ENCODE data around the gene ASF1B. TPM values are rescaled to one million over a fixed set of nuclear protein-coding genes. Genes with fewer than 3 reads are reported as not detected.

ASF1B gene
- total RNA-seq, 2 donors from 2014 or later: 0.33 to 0.37 TPM

- intact Hi-C loops (cut with DNase I): loop anchor here (5.0 to 10.0 kb wide), 4 partner anchors 199 to 339 kb away; no protein-coding TSS in a partner anchor
- DNase-seq (ENCODE audit: low spot score): peak; percentile 47
Observed at GRCh38 chr19:14145381-14145780, 9.0 kb upstream of the ASF1B start.

- intact Hi-C loops (cut with DNase I): loop anchor here (10.0 kb wide), 3 partner anchors 202 to 342 kb away; no protein-coding TSS in a partner anchor
- no peak for DNase-seq (ENCODE audit: low spot score)
Observed at GRCh38 chr19:14142262-14143190, 6.1 kb upstream of the ASF1B start.

DNA sequence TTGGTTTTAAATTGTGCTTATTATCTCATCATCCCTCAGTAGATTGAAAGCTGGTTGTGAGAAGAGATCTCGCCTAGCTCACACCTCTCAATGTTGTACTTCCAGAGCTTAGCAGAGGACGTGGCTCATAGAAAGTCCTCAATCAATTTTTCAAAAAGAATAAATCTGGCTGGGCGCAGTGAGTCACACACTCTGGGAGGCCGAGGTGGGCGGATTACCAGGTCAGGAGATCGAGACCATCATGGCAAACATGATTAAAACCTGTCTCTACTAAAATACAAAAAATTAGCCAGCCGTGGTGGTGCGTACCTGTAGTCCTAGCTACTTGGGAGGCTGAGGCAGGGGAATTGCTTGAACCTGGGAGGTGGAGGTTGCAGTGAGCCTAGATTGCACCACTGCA is 4.7 kb upstream of the ASF1B start:
- intact Hi-C loops (cut with DNase I): loop anchor here (10.0 kb wide), 3 partner anchors 204 to 344 kb away; no protein-coding TSS in a partner anchor
- DNase-seq (ENCODE audit: low spot score): no peak

DNA sequence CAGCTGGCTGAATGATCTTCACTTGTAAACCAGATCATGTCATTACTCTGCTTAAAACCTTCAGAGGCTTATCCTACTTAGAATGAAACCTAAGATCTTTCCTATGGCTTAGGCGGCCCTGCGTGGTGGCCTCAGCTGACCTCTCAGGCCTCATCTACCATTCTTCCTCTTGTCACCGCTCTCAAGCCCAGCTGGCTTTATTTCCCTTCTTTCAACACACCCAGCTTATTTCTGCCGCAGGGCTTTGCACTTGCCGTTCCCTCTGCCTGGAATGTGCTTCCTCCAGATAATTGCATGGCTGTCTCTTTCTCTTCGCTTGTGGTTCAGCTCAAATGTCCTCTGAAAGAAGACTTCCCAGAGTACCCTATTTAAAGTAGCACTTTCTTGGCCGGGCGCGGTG is 3.6 kb upstream of the ASF1B start:
- intact Hi-C loops (cut with DNase I): loop anchor here (5.0 to 10.0 kb wide), 4 partner anchors 58 to 345 kb away; no protein-coding TSS in a partner anchor
- DNase-seq (ENCODE audit: low spot score): no peak

GRCh38 chr19:14138576-14139265 is 2.3 kb upstream of the ASF1B start:
- intact Hi-C loops (cut with DNase I): loop anchor here in 1 of 2 donors (5.0 kb wide), 1 partner anchor 56 kb away; no protein-coding TSS in a partner anchor
- no peak for DNase-seq (ENCODE audit: low spot score)

DNA sequence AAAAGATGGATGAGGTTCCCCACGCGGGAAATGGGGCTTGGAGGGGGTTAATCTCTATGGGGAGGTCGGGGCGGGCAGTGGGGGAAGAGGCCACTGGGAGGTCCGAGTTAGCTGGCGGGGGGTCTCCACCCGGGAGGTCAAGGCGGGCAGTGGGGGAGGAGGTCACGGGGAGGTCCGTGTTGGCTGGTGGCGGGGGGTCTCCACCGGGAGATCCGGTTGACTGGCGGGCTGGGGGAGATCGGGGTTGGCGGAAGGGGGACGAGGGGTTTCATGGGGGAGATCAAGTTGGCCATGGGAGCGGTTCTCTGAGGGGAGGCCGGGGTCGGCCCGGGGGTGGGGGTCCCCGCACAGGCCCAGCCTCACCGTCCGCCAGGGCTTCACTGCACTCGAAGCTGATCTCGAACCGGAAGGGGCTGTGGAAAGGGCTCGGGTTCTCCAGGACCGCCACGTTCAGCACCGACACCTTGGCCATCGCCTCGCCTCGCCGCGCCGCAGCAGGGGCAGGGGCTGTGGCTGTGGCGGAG is 342 bp downstream of the ASF1B start:
- DNase-seq (ENCODE audit: low spot score): no peak
- intact Hi-C loops (cut with DNase I): loop anchor here in 1 of 2 donors (5.0 kb wide), 1 partner anchor 54 kb away; no protein-coding TSS in a partner anchor

GRCh38 chr19:14135355-14135754 is 1.0 kb downstream of the ASF1B start:
- intact Hi-C loops (cut with DNase I): loop anchor here in 1 of 2 donors (5.0 kb wide), 1 partner anchor 53 kb away; no protein-coding TSS in a partner anchor
- DNase-seq (ENCODE audit: low spot score): no peak

DNA sequence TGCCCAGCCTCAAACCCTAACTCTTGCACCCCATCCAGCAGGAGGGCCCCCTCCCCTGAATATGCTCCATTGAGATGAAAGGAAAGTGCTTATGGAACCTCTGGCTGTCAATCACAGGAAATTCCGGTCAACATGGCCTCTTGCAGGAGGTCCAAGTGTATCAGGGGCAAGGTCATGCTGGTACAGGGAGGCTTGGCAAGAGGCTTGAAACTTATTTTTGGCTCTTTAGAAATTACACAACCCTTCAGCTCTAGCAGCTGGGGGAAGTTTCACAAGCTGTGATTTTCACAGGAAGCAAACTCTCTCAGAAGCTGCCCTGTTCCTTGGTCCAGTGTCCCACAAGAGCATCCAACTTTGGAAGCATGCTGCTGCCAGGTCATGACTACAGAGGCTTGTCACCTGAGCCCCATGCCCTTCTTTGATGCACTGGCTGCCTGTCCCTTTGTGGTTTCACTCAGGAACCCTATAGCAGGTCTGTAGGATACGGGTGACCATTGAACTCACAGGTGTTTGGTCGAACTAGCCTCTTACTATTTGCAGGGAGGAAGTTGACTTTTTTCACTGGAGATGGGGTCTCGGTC is 8.4 kb downstream of the ASF1B start:
- intact Hi-C loops (cut with DNase I): no loop called here
- no peak for DNase-seq (ENCODE audit: low spot score)

DNA sequence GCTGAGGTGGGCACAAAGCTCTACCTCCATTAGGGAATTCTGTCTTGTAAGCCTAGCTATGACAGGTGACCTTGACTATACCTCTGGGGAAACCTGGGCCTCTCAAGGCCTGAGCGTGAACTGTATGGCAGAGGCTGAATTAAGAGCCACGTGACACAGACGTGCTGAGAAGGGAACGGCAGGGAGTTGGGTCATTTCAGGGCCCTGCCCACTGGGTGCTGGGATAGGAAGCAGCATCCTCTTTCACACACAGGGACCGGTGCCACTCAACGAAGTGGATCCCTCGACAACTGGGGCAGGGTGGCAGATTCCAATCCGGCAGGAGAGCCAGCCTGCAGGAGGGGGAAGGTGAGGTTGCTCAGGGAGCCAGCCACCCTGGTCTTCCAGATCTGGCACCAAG is 9.2 kb downstream of the ASF1B start:
- intact Hi-C loops (cut with DNase I): no loop called here
- no peak for DNase-seq (ENCODE audit: low spot score)

DNA sequence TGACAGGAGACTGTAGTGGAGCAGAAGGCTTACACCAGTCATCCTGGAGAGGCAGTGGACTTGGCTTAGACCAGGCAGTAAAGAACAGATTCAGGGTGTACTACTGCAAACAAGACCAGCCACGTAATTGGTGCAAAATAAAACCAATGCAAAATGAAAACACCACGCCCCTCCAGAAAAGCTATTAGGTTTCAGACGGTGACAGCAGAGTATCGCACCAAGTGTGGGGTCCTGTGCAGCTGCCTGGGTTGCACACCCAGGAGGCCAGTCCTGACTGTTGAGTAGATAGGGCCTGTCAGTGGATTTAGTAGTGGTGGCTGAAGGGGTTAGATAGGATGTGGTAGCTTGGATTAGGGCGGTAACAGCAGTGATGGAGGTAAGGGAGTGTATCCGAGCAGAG is 13.5 kb downstream of the ASF1B start:
- intact Hi-C loops (cut with DNase I): no loop called here

GRCh38 chr19:14120497-14120780 is 15.9 kb downstream of the ASF1B start:
- DNase-seq (ENCODE audit: low spot score): no peak
- intact Hi-C loops (cut with DNase I): no loop called here

More for the DNA sequence above, 13.5 kb downstream of the ASF1B start:
- no peak for DNase-seq (ENCODE audit: low spot score)

GRCh38 chr19:14119644-14120496 is 16.5 kb downstream of the ASF1B start:
- no peak for DNase-seq (ENCODE audit: low spot score)
- intact Hi-C loops (cut with DNase I): no loop called here

- no peak for DNase-seq (ENCODE audit: low spot score)
- intact Hi-C loops (cut with DNase I): no loop called here
Observed at GRCh38 chr19:14119146-14119545, 17.2 kb downstream of the ASF1B start.

DNA sequence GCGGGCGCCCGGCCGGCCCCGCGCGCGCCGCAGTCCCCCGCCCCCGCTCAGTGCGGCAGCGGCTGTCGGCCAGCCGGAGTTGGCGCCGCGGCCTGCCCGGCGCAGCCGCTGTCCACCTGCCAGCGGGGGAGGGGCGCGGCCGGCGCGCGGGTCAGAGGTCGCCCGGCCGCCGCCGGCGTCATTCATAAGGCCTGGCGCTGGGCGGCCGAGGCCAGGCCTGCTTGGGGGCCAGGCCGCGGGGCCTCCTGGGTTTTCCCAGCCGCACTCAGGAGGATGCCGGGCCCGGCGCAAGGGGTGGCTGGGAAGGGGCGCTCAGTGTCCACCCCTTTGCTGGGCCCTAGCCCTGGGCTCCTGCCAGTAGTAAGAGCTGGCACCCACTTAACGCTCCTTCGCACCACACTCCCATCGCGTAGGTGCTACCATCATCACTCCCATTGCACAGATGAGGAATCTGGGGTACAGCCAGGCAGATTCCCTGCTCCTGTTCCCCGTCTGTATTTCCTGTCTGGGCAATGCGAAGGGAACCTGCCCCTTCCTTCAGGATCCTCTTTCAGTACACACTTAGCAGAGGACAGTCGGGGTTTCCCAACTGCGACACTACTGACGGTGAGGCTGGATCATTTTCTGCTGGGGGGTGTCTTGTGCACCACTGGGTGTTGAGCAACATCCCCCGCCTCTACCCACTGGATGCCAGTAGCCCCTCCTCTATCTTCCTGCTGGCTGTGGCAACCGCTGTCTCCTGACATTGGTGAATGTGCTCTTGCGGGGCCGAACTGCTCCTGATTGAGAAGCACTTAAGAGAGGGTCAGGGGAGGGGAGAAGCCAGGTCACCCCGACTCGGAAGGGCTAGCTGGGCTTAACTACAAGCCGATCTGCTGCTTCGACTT is 18.0 kb downstream of the ASF1B start:
- DNase-seq (ENCODE audit: low spot score): peak; percentile 95
- intact Hi-C loops (cut with DNase I): no loop called here

DNA sequence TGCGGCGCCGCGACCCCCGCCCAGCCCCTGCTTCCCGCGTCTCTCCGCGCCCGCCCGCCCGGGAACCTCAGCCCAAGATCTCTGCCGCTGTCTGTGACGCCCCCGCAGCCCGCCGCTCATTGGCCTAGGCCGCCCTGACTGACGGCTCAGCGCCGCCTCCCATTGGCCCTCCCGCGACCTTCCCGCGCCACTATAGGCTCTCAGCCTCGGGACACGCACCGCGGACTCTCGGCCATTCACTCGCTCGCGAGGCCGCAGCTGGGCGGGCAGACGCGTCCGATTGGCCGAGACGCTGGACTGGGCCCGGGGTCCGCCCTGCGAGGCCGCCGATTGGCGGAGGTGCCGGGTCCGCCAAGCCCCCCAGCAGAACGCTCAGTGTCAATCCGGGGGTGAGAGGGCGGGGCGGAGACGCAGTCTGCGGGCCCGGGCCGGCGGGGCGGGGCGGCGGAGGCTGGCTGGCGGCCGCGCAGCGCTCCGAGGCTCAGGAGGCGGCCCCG is 18.7 kb downstream of the ASF1B start, which contains the start of gene PRKACA:
Gene PRKACA, minus strand, starts transcription at position 95 of the 497 bp plus-strand sequence. CDS start 215 bp downstream, outside the sequence.
- intact Hi-C loops (cut with DNase I): no loop called here

GRCh38 chr19:14116918-14117578 is 19.3 kb downstream of the ASF1B start:
- peak; percentile 84 for DNase-seq (ENCODE audit: low spot score)
- intact Hi-C loops (cut with DNase I): no loop called here

More for the DNA sequence above, 18.7 kb downstream of the ASF1B start, which contains the start of gene PRKACA:
- DNase-seq (ENCODE audit: low spot score): peak; percentile 100

- DNase-seq (ENCODE audit: low spot score): no peak
- intact Hi-C loops (cut with DNase I): no loop called here
Observed at GRCh38 chr19:14116525-14116917, 19.9 kb downstream of the ASF1B start.
